ENCODE measurements around the gene EHMT1. TPM values are rescaled to one million over a fixed set of nuclear protein-coding genes. Genes with fewer than 3 reads are reported as not detected.

EHMT1 gene
- total and polyA plus RNA-seq, 2 of the 13 experiments (the other 11 are each of a cell fraction or from before 2014, with no cell fraction given) = 23.0 to 27.1 TPM

DNA sequence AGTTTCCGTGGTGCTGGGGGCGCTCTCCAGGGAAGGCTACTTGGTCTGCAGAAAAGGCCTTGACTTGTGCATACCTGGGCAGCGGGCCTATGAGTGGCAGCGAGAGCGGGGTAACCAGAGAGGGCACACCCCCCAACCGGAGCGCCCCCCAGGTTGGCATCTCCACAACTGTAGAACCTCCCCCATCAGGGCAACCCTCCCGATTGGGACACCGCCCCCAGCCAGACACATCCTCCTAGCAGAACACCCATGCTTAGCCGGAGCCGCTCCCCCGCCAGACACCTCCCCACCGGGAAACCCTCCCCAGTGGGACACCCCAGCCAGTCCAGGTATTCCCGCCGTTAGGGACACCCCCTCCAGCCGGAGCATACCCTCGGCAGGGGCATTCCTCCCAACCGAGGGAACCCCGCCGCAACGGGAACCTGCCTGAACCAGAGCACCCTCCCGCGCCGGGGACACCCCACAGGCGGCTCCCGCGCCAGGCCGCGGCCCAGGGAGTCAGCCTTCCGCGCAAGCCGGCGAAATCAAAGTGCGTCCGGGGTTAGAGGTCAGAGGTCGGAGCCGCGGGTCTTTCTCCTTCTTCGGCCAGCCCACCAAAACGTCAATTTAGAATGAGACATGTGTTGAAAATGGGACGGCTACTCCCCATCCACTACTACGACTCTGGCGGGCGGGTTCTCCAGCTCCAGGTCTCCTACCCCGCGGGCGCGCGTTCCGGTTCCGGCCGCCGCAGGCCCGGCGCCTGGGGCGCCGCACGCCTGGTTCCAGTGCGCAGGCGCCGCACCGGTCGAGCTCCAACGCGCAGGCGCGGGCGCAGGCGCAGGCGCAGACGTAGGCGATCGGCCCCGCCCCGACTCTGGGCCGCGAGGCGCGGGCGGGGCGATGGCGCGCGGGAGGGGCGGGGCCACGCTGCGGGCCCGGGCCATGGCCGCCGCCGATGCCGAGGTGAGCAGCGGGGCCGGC is at the start of gene EHMT1 (continued):
- TF ChIP-seq, protein P1, sequence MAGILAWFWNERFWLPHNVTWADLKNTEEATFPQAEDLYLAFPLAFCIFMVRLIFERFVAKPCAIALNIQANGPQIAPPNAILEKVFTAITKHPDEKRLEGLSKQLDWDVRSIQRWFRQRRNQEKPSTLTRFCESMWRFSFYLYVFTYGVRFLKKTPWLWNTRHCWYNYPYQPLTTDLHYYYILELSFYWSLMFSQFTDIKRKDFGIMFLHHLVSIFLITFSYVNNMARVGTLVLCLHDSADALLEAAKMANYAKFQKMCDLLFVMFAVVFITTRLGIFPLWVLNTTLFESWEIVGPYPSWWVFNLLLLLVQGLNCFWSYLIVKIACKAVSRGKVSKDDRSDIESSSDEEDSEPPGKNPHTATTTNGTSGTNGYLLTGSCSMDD (CRISPR knock-in tag; IDR thresholded peaks at IDR 0.05) = no peak
- TF ChIP-seq, protein P2, sequence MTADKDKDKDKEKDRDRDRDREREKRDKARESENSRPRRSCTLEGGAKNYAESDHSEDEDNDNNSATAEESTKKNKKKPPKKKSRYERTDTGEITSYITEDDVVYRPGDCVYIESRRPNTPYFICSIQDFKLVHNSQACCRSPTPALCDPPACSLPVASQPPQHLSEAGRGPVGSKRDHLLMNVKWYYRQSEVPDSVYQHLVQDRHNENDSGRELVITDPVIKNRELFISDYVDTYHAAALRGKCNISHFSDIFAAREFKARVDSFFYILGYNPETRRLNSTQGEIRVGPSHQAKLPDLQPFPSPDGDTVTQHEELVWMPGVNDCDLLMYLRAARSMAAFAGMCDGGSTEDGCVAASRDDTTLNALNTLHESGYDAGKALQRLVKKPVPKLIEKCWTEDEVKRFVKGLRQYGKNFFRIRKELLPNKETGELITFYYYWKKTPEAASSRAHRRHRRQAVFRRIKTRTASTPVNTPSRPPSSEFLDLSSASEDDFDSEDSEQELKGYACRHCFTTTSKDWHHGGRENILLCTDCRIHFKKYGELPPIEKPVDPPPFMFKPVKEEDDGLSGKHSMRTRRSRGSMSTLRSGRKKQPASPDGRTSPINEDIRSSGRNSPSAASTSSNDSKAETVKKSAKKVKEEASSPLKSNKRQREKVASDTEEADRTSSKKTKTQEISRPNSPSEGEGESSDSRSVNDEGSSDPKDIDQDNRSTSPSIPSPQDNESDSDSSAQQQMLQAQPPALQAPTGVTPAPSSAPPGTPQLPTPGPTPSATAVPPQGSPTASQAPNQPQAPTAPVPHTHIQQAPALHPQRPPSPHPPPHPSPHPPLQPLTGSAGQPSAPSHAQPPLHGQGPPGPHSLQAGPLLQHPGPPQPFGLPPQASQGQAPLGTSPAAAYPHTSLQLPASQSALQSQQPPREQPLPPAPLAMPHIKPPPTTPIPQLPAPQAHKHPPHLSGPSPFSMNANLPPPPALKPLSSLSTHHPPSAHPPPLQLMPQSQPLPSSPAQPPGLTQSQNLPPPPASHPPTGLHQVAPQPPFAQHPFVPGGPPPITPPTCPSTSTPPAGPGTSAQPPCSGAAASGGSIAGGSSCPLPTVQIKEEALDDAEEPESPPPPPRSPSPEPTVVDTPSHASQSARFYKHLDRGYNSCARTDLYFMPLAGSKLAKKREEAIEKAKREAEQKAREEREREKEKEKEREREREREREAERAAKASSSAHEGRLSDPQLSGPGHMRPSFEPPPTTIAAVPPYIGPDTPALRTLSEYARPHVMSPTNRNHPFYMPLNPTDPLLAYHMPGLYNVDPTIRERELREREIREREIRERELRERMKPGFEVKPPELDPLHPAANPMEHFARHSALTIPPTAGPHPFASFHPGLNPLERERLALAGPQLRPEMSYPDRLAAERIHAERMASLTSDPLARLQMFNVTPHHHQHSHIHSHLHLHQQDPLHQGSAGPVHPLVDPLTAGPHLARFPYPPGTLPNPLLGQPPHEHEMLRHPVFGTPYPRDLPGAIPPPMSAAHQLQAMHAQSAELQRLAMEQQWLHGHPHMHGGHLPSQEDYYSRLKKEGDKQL (CRISPR knock-in tag; IDR thresholded peaks at IDR 0.05; ENCODE audit: low read depth) = no peak
- TF ChIP-seq NFATC3 (CRISPR knock-in tag; IDR thresholded peaks at IDR 0.05) (no peak), GABPB1 (CRISPR knock-in tag; IDR thresholded peaks at IDR 0.05) (peak; percentile 95), ZNF383 (CRISPR knock-in tag; IDR thresholded peaks at IDR 0.05; ENCODE audit: borderline replicate concordance) (no peak), DMAP1 (CRISPR knock-in tag; IDR thresholded peaks at IDR 0.05) (peak; percentile 64; the same call in 1 of the 2 replicates), GPN1 (CRISPR knock-in tag; IDR thresholded peaks at IDR 0.05; ENCODE audit: borderline replicate concordance) (no peak), ZNF589 (CRISPR knock-in tag; conservative IDR thresholded peaks at IDR 0.05) (no peak), ZNF274 (CRISPR knock-in tag; IDR thresholded peaks at IDR 0.05) (0 out of 2 replicates have a peak, but pooled peaks have one; percentile 27), TOPORS (CRISPR knock-in tag; IDR thresholded peaks at IDR 0.05) (0 out of 2 replicates have a peak, but pooled peaks have one; percentile 59), ZNF484 (CRISPR knock-in tag; IDR thresholded peaks at IDR 0.05; ENCODE audit: borderline replicate concordance, low read depth) (no peak), ZNF496 (CRISPR knock-in tag; IDR thresholded peaks at IDR 0.05; ENCODE audit: insufficient replicate concordance) (no peak)
- TF ChIP-seq, protein P3, sequence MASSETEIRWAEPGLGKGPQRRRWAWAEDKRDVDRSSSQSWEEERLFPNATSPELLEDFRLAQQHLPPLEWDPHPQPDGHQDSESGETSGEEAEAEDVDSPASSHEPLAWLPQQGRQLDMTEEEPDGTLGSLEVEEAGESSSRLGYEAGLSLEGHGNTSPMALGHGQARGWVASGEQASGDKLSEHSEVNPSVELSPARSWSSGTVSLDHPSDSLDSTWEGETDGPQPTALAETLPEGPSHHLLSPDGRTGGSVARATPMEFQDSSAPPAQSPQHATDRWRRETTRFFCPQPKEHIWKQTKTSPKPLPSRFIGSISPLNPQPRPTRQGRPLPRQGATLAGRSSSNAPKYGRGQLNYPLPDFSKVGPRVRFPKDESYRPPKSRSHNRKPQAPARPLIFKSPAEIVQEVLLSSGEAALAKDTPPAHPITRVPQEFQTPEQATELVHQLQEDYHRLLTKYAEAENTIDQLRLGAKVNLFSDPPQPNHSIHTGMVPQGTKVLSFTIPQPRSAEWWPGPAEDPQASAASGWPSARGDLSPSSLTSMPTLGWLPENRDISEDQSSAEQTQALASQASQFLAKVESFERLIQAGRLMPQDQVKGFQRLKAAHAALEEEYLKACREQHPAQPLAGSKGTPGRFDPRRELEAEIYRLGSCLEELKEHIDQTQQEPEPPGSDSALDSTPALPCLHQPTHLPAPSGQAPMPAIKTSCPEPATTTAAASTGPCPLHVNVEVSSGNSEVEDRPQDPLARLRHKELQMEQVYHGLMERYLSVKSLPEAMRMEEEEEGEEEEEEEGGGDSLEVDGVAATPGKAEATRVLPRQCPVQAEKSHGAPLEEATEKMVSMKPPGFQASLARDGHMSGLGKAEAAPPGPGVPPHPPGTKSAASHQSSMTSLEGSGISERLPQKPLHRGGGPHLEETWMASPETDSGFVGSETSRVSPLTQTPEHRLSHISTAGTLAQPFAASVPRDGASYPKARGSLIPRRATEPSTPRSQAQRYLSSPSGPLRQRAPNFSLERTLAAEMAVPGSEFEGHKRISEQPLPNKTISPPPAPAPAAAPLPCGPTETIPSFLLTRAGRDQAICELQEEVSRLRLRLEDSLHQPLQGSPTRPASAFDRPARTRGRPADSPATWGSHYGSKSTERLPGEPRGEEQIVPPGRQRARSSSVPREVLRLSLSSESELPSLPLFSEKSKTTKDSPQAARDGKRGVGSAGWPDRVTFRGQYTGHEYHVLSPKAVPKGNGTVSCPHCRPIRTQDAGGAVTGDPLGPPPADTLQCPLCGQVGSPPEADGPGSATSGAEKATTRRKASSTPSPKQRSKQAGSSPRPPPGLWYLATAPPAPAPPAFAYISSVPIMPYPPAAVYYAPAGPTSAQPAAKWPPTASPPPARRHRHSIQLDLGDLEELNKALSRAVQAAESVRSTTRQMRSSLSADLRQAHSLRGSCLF (CRISPR knock-in tag; IDR thresholded peaks at IDR 0.05; ENCODE audit: borderline replicate concordance) = no peak
- TF ChIP-seq, protein P4, sequence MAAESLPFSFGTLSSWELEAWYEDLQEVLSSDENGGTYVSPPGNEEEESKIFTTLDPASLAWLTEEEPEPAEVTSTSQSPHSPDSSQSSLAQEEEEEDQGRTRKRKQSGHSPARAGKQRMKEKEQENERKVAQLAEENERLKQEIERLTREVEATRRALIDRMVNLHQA (CRISPR knock-in tag; IDR thresholded peaks at IDR 0.05) = no peak

All from HepG2 (cell line).